ENCODE results near the gene PREX1. TPM values are rescaled to one million over a fixed set of nuclear protein-coding genes. Genes with fewer than 3 reads are reported as not detected.

PREX1 gene
- total RNA-seq, 1 experiment from 2014 or later, result 20.0 TPM

GRCh38 chr20:48647858-48648257, 179.9 kb downstream of the PREX1 start:
- in situ Hi-C loops (cut with HindIII; ENCODE audit: low pct_unique_long_range_greater_than_20kb, low sequenced_read_pairs), result no loop called here
- CTCF ChIA-PET, result no interaction called here
- H3K27ac ChIP-seq (ENCODE audit: low read length), result no peak overlapping the region
- H3K27me3 ChIP-seq (ENCODE audit: control insufficient read depth, insufficient read depth, low read length), result no peaks in the 10 kb centered on the region
- intact Hi-C loops (cut with micrococcal nuclease; ENCODE audit: unreplicated experiment), result no loop called here
- no peaks in the 10 kb centered on the region for H3K36me3 ChIP-seq (ENCODE audit: control insufficient read depth, insufficient read depth, low read length)
- no TSS peak for BruUV-seq (replicated peaks)
- POLR2A ChIA-PET, result no interaction called here
- TF ChIP-seq TCF7L2 (IDR thresholded peaks at IDR 0.05; ENCODE audit: low read depth, low read length), result no peak
- TF ChIP-seq SIN3A (IDR thresholded peaks at IDR 0.05; ENCODE audit: borderline replicate concordance, insufficient read depth, low read depth, low read length), result no peak
- no peak for TF ChIP-seq REST (IDR thresholded peaks at IDR 0.05; ENCODE audit: insufficient read depth in 1 of 2, low read depth in 2 of 2, low read length in 1 of 2)
- no peak for TF ChIP-seq POLR2AphosphoS5 (IDR thresholded peaks at IDR 0.05; ENCODE audit: low read depth, low read length)
- ATAC-seq, result no peak
- H3K4me1 ChIP-seq (ENCODE audit: control insufficient read depth, insufficient read depth, low read length), result no peaks in the 10 kb centered on the region
- H3K9me3 ChIP-seq (ENCODE audit: control insufficient read depth, insufficient read depth, low read depth, low read length), result no peaks in the 10 kb centered on the region
- no peak overlapping the region for H3K4me3 ChIP-seq (ENCODE audit: low read depth in 2 of 2, low read length in 2 of 2)
- no peak for DNase-seq (ENCODE audit: low read depth, low spot score)

GRCh38 chr20:48645666-48646065, 182.1 kb downstream of the PREX1 start:
- Histone ChIP-seq H3K9me3 (ENCODE audit: control insufficient read depth, insufficient read depth, low read depth, low read length) (no peaks in the 10 kb centered on the region), H3K4me1 (ENCODE audit: control insufficient read depth, insufficient read depth, low read length) (no peaks in the 10 kb centered on the region), H3K4me3 (ENCODE audit: low read depth in 2 of 2, low read length in 2 of 2) (no peak overlapping the region), H3K27me3 (ENCODE audit: control insufficient read depth, insufficient read depth, low read length) (no peaks in the 10 kb centered on the region), H3K36me3 (ENCODE audit: control insufficient read depth, insufficient read depth, low read length) (no peaks in the 10 kb centered on the region), H3K27ac (ENCODE audit: low read length) (no peak overlapping the region)
- in situ Hi-C loops (cut with HindIII; ENCODE audit: low pct_unique_long_range_greater_than_20kb, low sequenced_read_pairs) (no loop called here), intact Hi-C loops (cut with micrococcal nuclease; ENCODE audit: unreplicated experiment) (no loop called here)
- ChIA-PET POLR2A (no interaction called here), CTCF (no interaction called here)
- BruUV-seq (replicated peaks), result no TSS peak
- TF ChIP-seq REST (IDR thresholded peaks at IDR 0.05; ENCODE audit: insufficient read depth in 1 of 2, low read depth in 2 of 2, low read length in 1 of 2) (no peak), TCF7L2 (IDR thresholded peaks at IDR 0.05; ENCODE audit: low read depth, low read length) (no peak), CTCF (IDR thresholded peaks at IDR 0.05) (no peak), POLR2AphosphoS5 (IDR thresholded peaks at IDR 0.05; ENCODE audit: low read depth, low read length) (no peak), SIN3A (IDR thresholded peaks at IDR 0.05; ENCODE audit: borderline replicate concordance, insufficient read depth, low read depth, low read length) (no peak)
- DNase-seq (ENCODE audit: low read depth, low spot score), result no peak
- ATAC-seq, result no peak

Measured in Panc1 (cell line).